Measurements from ENCODE around the gene SLC39A13.

SLC39A13 gene

DNA sequence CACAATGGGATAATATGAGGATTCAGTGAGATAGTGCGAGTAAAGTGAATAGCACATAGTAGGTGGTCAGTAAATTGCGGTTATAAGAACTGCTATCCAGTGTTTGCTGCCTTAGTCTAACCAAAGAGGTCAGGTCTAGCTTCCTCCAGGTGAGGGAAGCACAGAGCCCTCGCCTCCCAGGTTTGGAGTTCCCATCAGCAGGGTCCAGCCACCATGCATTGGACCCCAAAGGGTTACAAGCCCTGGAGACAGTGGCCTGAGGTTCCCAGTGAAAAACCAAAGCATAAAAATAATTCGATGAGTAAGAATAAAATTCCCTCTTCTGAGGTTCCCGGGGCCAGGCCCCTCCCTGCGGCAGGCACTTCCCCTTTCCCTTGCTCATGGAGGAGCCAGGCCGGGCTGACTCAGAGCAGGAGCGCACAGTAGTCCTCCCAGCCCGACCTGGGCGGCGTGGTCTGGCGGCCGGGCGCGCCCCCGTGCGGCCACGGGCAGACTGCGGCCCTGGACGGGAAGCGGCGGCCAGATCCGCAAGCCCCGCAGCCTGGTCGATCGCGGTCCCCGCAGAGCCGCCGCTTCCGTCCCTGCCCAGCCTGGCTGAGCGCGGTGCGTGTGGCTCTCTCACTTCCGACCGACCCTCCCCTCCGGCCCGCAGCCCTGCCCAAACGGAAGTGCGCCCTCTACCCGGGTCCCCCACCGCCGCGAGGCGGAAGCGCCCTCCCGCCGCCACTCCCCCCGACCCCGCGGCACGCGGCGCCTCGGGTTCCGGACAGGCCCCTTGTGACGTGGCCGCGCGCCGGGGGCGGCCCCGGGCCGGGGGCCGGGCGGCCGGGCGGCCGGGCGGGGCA, at the start of gene SLC39A13:
Gene SLC39A13 (plus strand): TSS at position 845 of the 845 bp plus-strand sequence. CDS start 1,505 bp downstream, outside the sequence.
- peak; percentile 100 for DNase-seq

- no peak for DNase-seq
Measured at GRCh38 chr11:47358731-47359051, 49.7 kb upstream of the SLC39A13 start.

- DNase-seq: no peak
Measured at GRCh38 chr11:47359162-47359561, 49.2 kb upstream of the SLC39A13 start.

DNA sequence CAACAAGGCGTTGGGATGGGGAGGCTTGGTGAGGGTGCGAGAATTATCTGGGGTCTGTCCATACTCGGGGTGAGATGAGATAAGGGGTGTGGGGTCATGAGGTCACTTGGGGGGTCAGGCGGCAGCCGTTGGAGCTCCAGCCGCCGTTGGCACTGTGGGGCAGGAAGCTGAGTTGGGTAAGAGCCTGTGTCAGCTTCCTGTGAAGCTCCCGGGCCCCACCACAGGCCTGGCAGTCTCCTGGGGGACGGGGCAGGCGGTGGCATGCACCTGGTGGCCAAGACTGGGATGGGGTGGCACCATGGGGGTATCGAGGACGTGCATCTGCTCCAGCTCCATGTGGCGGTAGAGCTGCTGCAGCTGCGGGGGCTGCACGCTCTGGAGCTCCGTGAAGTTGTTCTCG, 48.8 kb upstream of the SLC39A13 start:
- DNase-seq: no peak

GRCh38 chr11:47360341-47360740, 48.0 kb upstream of the SLC39A13 start:
- no peak for DNase-seq

- no peak for DNase-seq
Measured at GRCh38 chr11:47361419-47361818, 47.0 kb upstream of the SLC39A13 start.

DNA sequence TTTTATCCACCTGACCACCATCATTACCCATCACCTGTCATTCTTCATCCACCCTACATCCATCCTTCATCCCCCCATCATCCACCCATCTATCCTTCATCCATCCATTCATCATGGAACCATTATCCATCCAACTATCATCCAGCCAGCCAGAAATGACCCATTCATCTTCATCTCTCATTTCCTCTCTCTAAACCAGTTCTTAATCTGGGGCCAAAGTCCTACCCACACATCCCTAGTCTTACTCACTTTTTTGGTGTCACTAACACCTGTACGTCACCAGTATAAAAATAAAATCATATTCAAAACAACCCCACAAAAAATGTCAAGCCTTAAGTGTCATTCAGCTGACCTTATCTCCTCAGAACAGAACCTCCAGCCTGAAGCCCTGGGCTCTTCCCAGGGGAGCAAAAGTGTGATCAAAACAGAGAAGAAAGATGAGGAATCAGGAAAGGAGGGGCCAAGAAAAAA, 42.3 kb upstream of the SLC39A13 start:
- no peak for DNase-seq

DNA sequence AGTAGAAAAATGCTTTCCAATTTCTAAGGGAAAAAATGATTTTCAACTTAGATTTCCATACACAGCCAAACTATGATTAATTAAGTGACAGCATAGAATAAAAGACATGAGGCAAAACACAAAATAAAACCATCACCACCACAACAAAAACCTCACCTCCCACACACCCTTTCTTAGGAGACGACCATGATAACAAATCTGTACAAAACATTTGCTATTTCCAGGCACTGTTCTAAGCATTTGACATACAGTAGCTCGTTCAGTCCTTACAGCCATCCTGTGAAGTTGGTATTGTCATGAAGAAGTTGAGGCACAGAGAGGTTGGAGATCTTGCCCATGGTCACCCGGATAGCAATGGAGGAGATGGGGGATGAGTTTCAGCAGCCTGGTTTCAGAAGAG, 38.7 kb upstream of the SLC39A13 start:
- DNase-seq: no peak

DNA sequence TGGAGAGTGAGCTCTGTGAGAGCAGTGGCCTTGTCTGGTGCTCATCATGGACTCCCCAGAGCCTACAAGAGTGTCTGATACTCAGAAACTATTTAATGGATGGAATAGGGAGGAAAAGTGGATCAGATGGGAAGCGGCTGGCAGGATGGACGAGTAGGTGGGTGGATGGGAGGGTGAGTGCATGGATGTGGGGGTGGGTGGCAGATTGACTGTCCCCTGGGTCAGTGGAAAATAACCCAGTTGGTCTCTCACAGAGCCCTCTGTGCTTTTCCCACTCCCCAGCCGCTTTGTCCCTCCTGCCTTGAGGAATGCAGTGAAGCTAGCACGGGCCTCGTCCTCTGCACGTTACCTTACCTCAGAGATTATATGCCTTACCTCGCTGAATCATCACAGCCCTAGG, 36.0 kb upstream of the SLC39A13 start:
- no peak for DNase-seq

GRCh38 chr11:47373876-47374719, 34.3 kb upstream of the SLC39A13 start:
- no peak for DNase-seq

DNA sequence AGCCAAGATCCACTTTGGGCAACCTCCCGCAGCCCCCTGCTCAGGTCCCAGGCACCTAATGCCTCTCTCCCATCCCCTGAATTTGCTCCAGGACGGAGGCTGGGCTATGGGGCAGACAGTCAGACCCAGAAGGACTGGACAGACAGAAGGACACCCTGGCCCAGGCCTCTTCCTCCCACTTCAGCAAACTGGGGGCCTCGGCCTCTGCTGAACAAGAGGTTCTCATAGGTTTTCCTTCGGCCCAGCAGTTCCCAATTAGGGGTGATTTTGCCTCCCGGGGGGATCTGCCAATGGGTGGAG, 33.7 kb upstream of the SLC39A13 start:
- no peak for DNase-seq

- DNase-seq: no peak
Measured at GRCh38 chr11:47375020-47375419, 33.4 kb upstream of the SLC39A13 start.

DNA sequence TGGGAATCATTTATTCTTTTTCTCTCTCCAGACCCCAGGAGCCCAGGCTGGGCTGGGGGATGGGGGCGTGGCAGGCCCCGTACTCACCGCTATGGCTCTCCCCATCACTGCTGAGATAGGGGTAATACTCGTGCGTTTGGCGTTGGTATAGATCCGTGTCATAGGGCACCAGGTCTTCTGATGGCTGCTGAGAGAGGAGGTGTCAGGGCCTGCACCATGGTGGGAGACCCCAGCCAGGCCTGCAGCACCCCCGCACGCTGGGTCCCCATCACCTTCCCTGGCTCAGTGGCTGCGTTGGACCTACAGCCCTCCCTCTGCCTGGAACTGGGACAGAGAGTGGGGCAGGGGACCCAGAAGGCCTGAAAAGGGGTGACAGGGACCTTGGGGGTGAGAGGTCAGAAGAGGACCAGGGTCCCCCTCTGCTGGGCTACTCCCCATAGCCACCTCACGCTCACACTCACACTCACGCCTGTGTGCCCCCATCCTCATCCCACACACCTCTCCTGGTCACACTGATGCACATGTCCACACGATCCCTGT, 32.8 kb upstream of the SLC39A13 start:
- no peak for DNase-seq

DNA sequence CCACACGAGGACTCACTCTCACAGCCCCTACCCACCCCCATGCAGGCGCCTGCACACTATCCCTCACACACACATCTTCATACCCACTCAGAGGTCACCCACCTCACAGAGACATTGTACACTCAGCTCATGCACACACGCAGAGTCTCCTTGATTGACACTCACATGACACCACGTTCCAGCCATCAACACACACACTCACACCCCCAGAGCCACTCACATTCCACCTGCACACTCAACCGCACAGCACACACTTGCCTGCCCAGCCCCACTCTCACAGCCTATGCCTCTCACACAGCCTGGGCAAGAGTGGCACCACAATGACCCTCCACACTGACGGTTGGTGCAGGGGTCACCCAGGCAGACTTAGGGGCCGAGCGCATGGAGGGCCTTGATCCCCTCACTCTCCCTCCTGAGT, 32.3 kb upstream of the SLC39A13 start:
- DNase-seq: no peak

DNA sequence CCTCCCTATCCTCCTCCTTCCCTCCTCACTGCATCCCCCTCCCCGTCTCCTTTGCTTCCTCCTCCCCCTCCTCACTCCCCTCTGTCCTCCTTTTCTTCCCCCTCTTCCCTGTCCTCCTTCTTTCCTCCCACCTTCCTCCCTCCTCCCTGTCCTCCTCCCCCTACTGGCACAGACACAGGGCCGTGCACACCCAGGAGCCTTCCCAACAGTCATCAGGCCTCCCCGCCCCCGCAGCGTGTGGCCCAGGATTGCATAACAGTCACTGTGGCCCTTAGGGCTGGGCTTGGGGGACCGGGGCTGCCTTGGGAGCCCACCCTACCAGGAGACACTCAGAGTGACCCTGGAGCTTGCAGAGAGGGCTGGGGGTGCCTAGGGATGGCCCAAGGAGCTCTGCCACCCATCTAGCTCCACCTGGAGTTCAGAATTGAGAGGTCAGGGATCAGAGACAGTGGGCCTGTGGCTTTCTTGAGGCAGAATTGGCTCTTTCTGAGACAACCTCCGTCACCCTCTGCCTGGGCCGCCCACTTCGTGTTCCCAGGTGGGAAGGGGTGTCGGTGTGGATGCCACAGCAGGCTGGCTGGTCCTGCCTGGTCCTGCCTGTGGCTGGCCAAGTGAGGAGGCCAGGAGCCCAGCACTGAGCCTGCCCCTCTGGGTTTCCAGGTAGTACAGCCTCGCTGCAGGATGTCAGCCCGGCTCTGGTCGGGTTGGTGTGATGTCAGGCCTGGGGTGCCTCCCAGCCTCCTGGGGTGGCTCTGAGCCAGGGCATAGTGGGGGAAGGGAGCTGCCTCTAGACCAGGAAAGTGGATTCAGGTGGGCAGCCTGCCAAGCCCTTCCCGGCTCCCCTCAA, 31.6 kb upstream of the SLC39A13 start:
- DNase-seq: no peak

- DNase-seq: no peak
Measured at GRCh38 chr11:47377571-47378009, 30.8 kb upstream of the SLC39A13 start.

- no peak for DNase-seq
Measured at GRCh38 chr11:47378010-47378835, 30.2 kb upstream of the SLC39A13 start, which contains the start of gene SPI1. Gene SPI1, minus strand, starts transcription at chr11:47378547. Its CDS starts 194 bp downstream, at chr11:47378353.

DNA sequence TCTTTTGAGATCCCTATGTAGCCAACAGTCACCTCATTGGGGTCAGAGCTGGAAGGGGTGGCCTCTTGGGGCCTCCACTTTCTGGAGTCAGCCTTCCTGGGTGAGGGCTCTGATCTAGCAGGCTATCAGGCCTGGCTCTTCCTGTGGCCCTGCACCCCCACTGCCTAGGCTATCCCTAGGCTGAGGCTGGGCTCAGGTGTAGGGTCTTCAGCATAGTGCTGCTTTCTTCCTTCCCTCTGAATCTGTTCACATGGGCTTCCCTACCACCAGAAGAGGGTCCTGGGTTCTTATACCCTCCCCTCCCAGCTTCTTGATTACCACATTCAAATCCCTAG, 29.6 kb upstream of the SLC39A13 start:
- no peak for DNase-seq

DNA sequence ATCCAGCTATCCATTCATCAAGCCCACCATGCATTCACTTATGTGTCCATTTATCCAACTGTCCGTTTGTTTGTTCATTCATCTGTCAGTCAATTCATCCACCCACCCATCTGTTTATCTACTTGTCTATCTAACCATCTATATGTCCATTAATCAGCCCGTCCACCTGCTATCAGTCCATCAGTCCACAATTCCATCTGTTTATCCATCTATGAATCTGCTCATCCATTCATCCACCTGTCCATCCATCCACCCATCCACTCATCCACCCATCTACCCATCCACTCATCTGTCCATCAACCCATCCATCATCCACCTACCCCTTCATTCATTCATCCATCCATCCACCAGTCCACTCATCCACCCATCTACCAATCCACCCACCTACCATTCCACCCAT, 29.1 kb upstream of the SLC39A13 start:
- DNase-seq: no peak

DNA sequence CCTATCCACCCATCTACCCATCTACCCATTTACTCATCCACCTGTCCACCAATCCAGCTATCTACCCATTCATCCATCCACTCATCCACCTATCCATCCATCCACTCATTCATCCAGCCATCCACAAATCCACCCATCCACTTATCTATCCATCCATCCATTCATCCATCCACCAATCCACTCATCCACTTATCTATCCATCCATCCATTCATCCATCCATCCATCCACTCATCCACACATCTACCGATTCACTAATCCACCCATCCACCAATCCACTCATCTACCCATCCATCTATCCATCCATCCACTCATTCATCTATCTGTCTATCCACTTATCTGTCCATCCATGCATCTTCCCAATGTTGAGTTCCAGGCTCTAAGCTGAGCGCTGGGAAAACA, 28.3 kb upstream of the SLC39A13 start:
- no peak for DNase-seq

DNA sequence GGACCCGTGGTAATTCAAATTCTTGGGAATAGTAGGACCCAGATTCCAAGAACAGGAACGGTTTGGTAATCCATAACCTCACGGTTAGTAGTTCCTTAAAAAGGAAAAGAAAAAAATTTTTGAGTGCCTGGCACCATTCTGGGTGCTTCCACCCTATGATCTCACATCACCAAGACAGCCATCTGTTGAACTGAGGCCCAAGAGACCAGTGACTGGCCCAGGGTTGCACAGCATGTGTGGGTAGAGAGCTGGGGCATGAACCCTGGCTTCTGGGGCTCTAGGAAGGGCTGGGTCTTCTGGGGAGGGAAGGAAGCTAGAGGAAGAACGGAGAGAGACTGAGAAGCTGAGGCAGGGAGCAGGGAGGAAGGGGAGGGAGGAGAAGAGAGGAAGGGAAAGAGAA, 25.3 kb upstream of the SLC39A13 start:
- DNase-seq: no peak

DNA sequence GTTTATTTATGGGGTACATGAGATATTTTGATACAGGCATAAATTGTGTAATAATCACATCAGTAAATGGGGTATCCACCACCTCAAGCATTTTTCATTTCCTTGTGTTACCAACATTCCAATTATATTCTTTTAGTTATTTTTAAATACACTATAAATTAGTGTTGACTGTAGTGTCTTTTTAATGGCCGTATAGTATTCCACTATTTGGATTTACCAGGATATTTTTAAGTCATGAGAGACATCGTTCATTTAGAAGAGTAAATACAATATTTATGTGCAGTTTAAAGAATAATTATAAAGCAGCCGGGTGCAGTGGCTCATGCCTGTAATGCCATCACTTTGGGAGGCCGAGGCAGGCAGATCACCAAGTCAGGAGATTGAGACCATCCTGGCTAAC, 23.9 kb upstream of the SLC39A13 start:
- no peak for DNase-seq

All from 8988T (cell line).